ENCODE measurements around the gene KNSTRN.

- TF ChIP-seq CTCF (conservative IDR thresholded peaks at IDR 0.05; ENCODE audit: low read depth in 2 of 2) (peak in 1 of 2 experiments; percentile 47; a peak in 2 of 4 replicates), JUNB (IDR thresholded peaks at IDR 0.05; ENCODE audit: unreplicated experiment) (no peak), CREB1 (CRISPR knock-in tag; IDR thresholded peaks at IDR 0.05; ENCODE audit: low read depth) (no peak), EZH2 (IDR thresholded peaks at IDR 0.05; ENCODE audit: low read depth, unreplicated experiment) (no peak), POLR2AphosphoS5 (IDR thresholded peaks at IDR 0.05; ENCODE audit: low read depth) (peak; percentile 9; the same call in 1 of the 2 replicates), REST (IDR thresholded peaks at IDR 0.05; ENCODE audit: unreplicated experiment) (no peak), ETS1 (IDR thresholded peaks at IDR 0.05) (no peak)
Measured at GRCh38 chr15:40436892-40437751, 54.6 kb downstream of the KNSTRN start.

All from GM23338 (cell line).